ENCODE data around the gene ANKRD10.

The ANKRD10 gene

GRCh38 chr13:110910013-110910890 lies 4.6 kb downstream of the ANKRD10 start:
- Histone ChIP-seq H3K27ac (ENCODE audit: low read depth, low read length) (no peak overlapping the region), H3K27me3 (ENCODE audit: control insufficient read depth, low read length) (no peaks in the 10 kb centered on the region), H3K9me2 (replicated peaks; ENCODE audit: control insufficient read depth, low read length) (no peaks in the 10 kb centered on the region), H3K4me3 (ENCODE audit: low read length) (no peak overlapping the region), H3K79me2 (ENCODE audit: control insufficient read depth, low read length) (peaks cover 88% of the 10 kb centered on the region), H3F3A (ENCODE audit: control insufficient read depth, insufficient read depth) (no peaks in the 10 kb centered on the region), H3K9me3 (ENCODE audit: control insufficient read depth, insufficient read depth, low read length) (no peaks in the 10 kb centered on the region), H3K4me1 (ENCODE audit: control insufficient read depth, low read length) (peaks cover 19% of the 10 kb centered on the region), H3K36me3 (ENCODE audit: control insufficient read depth, low read length) (peaks cover 80% of the 10 kb centered on the region), H3K4me2 (ENCODE audit: low read length) (no peak overlapping the region), H4K20me1 (ENCODE audit: control insufficient read depth, insufficient read depth, low read depth, low read length) (peaks cover 34% of the 10 kb centered on the region)
- TF ChIP-seq CTCF (IDR thresholded peaks at IDR 0.05; ENCODE audit: low read depth, low read length, poor library complexity, severe bottlenecking), result no peak
- TF ChIP-seq EZH2phosphoT487 (IDR thresholded peaks at IDR 0.05; ENCODE audit: borderline replicate concordance, low read length), result no peak

GRCh38 chr13:110907951-110908898 lies 6.6 kb downstream of the ANKRD10 start:
- H4K20me1 ChIP-seq (ENCODE audit: control insufficient read depth, insufficient read depth, low read depth, low read length), result peaks cover 34% of the 10 kb centered on the region
- H3K4me1 ChIP-seq (ENCODE audit: control insufficient read depth, low read length), result peaks cover 18% of the 10 kb centered on the region
- no peaks in the 10 kb centered on the region for H3K9me3 ChIP-seq (ENCODE audit: control insufficient read depth, insufficient read depth, low read length)
- no peak overlapping the region for H3K4me3 ChIP-seq (ENCODE audit: low read length)
- H3K9me2 ChIP-seq (replicated peaks; ENCODE audit: control insufficient read depth, low read length), result no peaks in the 10 kb centered on the region
- peaks cover 90% of the 10 kb centered on the region for H3K36me3 ChIP-seq (ENCODE audit: control insufficient read depth, low read length)
- no peak overlapping the region for H3K27ac ChIP-seq (ENCODE audit: low read depth, low read length)
- H3K27me3 ChIP-seq (ENCODE audit: control insufficient read depth, low read length), result no peaks in the 10 kb centered on the region
- H3F3A ChIP-seq (ENCODE audit: control insufficient read depth, insufficient read depth), result no peaks in the 10 kb centered on the region
- H3K79me2 ChIP-seq (ENCODE audit: control insufficient read depth, low read length), result peaks cover 91% of the 10 kb centered on the region
- TF ChIP-seq CTCF (IDR thresholded peaks at IDR 0.05; ENCODE audit: low read depth, low read length, poor library complexity, severe bottlenecking) (no peak), EZH2phosphoT487 (IDR thresholded peaks at IDR 0.05; ENCODE audit: borderline replicate concordance, low read length) (no peak)
- H3K4me2 ChIP-seq (ENCODE audit: low read length), result no peak overlapping the region

- no peak overlapping the region for H3K27ac ChIP-seq (ENCODE audit: low read depth, low read length)
- peaks cover 9% of the 10 kb centered on the region for H3K4me1 ChIP-seq (ENCODE audit: control insufficient read depth, low read length)
- peaks cover 95% of the 10 kb centered on the region for H3K36me3 ChIP-seq (ENCODE audit: control insufficient read depth, low read length)
- TF ChIP-seq EZH2phosphoT487 (IDR thresholded peaks at IDR 0.05; ENCODE audit: borderline replicate concordance, low read length), result no peak
- TF ChIP-seq CTCF (IDR thresholded peaks at IDR 0.05; ENCODE audit: low read depth, low read length, poor library complexity, severe bottlenecking), result no peak
- H3K4me2 ChIP-seq (ENCODE audit: low read length), result no peak overlapping the region
- peaks cover 90% of the 10 kb centered on the region for H3K79me2 ChIP-seq (ENCODE audit: control insufficient read depth, low read length)
- H3K27me3 ChIP-seq (ENCODE audit: control insufficient read depth, low read length), result no peaks in the 10 kb centered on the region
- H4K20me1 ChIP-seq (ENCODE audit: control insufficient read depth, insufficient read depth, low read depth, low read length), result peaks cover 31% of the 10 kb centered on the region
- H3K9me3 ChIP-seq (ENCODE audit: control insufficient read depth, insufficient read depth, low read length), result no peaks in the 10 kb centered on the region
- no peak overlapping the region for H3K4me3 ChIP-seq (ENCODE audit: low read length)
- no peaks in the 10 kb centered on the region for H3K9me2 ChIP-seq (replicated peaks; ENCODE audit: control insufficient read depth, low read length)
- no peaks in the 10 kb centered on the region for H3F3A ChIP-seq (ENCODE audit: control insufficient read depth, insufficient read depth)
These were observed 7.6 kb downstream of the ANKRD10 start for GRCh38 chr13:110907301-110907700.
